ENCODE data around the gene THSD4.
A peak's percentile ranks its signal among the peaks of the same experiment; 100 is the strongest.

The THSD4 gene

DNA sequence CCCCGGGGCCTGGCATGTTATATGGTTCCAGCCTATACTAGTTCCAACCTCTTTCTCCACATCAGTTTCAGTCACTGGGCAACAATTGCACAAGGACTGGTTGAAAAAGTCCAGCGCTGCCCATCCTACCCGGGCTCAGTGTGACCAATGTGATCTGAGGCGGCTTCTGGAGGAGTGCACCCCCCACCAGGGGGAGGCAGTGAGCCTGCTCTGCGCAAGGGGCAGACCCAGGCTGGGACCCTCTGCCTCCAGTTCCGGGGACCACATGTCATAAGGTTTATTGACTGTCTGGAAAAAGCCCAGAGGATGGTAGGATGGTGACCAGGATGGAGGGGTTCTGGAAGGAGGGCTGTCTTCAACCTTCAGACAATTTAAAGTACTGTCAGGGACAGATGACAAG, 669.4 kb downstream of the THSD4 start:
- no peak for DNase-seq (ENCODE audit: low spot score)

DNA sequence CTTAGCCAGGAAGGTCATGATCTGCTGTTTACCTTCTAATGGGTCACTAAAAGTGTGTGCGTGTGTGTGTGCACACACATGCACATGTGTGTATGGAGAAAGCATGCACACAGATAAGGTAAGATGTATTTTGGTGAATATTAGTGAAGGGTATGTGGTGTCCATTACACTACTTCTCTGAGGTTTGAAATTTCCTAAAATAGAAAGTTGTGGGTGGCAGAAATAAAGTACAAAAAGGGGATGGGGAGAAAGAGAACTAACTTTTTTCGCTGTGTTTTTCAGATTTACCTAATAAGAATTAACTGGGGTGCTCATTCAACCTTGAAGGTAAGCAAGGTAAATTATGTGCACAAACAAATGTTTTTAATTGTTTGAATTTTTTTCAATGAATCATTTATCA, 670.7 kb downstream of the THSD4 start:
- DNase-seq (ENCODE audit: low spot score): no peak

DNA sequence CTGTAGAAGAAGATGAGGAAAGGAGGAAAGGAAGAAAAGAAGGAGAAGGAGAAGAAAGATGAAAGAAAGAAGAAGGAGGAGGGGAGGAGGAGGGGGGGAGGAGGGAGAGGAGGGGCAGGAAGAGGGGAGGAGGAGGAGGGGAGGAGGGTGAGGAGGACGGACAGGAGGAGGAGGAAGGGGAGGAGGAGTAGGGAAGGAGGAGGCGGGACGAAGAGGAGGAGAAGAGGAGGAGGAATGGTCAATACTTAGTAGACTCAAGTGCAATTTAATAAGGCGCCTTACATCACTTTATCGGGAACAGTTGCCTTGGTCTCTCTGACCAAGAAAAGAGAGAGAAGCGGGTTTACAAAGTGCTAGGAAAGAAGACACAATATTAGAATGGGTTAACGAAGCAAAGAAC, 671.4 kb downstream of the THSD4 start:
- no peak for DNase-seq (ENCODE audit: low spot score)

DNA sequence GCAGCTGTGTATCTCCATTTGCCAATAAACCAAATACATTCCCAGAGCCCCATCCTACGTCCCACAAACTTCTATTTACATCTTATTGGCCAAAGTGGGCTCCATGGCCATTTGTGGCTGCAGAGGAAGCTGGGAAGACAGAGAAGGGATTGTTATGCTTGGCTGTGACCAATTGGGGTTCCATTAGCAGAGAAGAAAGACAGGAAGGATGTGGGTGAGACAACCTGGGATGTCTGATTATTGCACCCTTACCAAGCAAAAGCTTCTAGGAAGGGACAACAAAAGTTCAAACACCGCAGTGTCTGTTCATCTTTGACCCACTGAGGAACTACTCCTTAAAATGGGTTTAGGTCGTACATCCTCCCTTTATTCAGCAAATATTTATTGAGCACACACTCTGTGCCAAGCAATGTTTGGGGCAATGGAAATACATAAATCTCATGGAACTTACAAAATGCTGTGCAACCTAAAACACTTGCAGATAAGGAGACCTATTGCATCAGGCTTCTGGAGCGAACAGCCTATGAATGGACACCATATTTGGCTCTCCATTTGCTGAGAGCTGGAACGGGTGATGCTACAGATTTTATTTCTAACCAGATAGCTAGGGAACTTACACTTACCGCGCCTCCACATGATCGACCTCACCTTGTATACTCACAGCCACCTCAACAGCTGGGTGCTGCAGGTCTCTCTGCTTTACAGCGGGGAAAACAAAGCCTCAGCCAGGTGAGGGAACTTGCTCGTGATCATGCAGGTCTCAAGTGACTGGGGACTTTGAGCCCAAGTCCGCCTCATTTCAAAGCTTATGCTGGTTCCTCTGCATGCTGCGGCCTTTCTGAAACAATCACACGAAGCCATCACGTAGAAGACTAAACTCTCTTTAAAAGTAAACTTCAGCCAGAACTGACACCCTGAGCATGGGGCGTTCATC, 673.6 kb downstream of the THSD4 start:
- no peak for DNase-seq (ENCODE audit: low spot score)

DNA sequence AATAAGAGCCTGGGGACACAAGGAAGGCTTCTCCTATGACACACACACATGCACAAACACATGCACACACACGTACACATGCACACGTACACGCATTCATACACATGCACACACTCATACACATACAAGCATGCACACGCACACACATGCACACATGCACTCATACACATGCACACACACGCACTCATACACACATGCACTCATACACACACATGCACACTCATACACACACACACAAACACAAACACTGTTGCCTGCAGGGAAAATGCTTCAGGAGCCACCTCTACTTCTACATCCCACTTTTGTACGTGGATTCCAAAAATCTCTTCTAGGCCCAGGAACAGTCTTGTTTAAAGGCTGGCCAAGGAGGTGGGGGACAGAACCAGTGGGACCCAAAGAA, 674.3 kb downstream of the THSD4 start:
- no peak for DNase-seq (ENCODE audit: low spot score)

DNA sequence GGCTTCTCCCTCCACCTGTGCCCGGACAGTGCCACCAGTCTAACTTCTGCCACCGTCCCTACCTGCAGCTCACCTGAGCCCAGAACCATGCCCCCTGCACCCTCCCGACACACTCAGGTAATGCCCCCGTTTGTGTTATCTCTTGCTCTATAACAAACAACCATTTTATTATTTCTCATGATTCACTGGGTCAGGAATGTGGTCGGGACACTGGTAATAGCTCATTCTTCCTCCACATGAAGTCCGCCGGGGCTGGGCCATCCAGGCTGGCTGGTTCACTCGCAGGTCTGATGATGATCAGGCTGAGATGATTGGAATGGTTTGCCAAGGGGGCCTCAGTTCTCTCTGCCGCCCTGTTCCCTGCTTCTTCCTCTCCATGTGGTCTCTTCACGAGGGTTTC, 674.8 kb downstream of the THSD4 start:
- no peak for DNase-seq (ENCODE audit: low spot score)

DNA sequence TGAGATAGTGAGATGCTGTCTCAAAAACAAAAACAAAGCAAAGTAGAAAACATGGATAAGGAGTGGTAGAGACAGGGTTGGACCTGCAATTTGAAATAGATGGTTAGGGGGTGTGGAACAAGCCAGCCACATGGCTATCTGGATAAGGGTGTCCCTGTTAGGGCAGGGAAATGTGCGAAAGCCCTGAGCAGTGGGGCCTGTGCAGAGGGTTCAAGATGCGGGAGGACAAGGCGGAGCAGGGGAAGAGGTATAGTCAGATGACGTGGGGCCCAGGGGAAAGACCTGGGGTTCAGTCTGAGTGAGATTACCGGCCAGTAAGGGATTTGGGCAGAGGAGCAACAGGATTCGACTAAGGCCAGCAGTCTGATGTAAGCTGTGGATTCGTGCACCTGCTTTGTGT, 676.7 kb downstream of the THSD4 start:
- DNase-seq (ENCODE audit: low spot score): no peak

DNA sequence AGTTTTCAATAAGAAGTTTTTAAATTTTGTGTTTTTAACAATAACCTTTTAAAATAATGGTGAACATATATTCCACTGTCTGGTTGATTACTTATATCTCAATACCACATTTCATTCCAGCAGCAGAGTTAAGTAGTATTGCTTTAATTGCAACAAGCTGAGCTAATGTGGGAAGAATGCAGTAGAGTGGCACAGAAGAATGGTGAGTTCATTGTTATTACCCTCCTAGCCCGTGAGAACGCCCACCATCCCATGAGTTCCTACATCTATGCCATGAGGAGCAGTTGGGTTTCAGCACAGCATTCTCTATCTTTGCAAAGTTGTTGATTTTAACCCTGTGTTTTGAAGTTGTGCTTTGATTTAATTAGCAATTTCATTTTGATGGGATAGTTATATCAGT, 677.2 kb downstream of the THSD4 start:
- DNase-seq (ENCODE audit: low spot score): no peak

DNA sequence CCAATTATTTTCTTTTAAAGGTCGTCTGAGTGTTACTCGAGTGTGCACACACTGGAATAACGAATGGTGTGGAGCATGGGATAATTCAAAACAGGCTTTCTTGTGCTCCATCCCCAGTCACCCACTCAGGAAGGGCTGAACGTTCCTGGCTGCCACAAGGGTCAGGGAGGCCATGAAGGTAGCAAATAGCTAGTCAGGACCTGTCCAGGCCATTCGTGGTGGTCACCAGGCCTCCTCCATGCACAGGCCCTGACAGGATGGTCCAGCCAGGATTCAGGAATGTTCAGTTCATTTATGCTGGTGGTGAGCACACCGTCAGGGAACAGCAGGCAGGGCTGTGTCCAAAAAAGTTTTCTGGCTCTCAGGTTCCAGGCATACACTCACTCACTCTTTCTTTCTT, 683.4 kb downstream of the THSD4 start:
- no peak for DNase-seq (ENCODE audit: low spot score)

DNA sequence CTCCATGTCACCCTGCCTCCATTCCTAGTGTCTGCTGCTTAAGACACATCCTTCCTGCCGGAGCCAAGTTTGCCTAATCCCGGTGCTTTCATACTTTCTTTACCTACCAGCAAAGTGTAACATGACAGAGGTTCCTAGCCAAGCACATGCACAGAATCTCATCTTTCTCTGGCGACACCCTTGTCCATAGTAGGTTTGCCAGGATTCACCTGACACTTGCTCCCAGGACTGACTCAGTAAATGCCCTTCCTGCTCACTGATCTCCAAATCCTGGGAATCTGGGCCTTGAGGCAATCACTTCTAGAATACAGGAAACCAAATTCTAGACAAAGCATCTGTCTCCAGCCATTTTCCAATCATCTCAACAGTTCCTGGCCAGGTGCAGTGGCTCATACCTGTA, 684.9 kb downstream of the THSD4 start:
- DNase-seq (ENCODE audit: low spot score): no peak

DNA sequence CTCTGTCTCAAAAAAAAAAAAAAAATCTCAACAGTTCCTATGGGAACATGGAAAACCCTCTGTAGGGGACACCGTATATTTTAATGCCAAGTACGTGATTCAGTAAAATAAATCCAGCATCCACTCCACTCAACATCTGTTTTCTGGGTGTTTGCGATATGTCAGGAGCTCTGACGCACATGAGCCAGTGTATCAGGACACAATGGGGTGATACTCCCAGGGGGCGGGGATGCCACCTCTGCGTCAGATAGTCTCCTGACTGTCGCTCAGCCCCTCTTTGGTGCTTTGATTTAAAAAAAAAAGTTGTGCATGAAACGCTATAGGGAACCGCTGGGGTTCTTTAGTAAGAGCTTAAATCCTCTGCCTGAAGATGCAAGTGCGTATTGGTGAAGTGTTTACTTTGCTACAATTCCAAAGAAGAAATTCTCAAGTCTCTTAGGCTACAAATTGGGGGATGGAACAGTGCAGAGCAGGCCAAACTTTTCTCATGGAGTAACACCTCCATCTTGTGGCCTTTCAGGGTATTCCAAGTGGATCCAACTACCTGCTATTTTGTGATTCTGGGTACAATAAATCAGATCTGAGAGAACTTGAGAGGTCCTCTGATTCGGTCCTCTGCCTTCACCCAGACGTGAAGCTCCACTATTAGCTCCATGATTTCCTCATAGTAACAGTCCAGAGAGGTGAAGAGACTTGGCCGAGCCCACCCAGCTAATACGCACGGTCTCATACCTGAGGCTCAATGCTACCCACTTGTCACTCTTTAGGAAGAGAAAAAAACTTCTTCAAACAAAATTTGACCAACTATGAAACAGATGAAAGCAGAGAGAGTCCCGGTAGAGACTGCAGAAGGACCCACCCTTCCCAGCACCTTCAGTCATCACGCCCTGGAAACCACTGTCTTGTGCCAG, 685.8 kb downstream of the THSD4 start:
- DNase-seq (ENCODE audit: low spot score): peak; percentile 66

DNA sequence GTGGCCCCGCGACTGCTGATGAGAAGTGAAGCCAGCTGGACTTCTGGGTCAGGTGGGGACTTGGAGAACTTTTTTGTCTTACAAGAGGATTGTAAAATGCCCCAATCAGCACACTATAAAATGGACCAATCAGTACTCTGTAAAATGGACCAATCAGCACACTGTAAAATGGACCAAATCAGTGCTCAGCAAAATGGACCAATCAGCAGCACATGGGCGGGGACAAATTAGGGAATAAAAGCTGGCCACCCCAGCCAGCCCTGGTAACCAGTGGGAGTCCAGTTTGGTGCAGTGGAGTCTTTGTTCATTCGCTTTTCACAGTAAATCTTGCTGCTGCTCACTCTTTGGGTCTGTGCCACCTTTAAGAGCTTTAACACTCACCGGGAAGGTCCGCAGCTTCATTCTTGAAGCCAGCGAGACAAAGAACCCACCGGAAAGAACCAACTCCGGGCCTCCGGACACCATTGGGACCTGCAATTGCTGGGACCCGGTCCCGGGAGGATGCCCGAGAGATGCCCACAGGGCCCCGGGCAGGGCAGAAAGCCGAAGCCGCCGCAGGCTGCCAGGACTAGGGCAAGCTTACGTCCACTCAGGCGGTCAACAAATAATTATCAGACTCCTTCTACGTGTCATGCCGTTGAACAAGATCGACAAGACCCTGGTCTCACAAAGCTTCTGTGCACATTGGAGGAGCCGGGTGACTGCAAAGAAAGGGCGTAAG, 686.8 kb downstream of the THSD4 start:
- no peak for DNase-seq (ENCODE audit: low spot score)

DNA sequence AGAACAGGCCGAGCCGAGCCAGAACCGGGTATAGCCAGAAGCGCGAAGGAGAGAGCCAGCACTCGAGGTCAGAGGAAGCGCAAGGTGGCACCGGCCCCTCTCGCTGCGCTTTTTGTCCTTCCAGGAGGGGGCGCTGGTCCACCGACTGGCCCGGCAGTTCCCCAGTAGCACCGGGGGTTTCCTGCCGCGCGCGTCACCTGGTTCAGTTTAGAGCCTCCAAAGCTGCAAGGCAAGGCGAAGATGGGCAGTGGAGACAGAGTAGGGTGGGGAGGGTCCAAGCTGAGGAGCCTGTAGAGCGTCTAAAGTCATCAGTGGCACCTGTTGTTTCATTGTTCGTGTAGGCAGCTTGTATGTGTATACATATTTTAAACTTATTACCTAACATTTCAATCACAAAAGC, 687.5 kb downstream of the THSD4 start:
- DNase-seq (ENCODE audit: low spot score): peak; percentile 76

DNA sequence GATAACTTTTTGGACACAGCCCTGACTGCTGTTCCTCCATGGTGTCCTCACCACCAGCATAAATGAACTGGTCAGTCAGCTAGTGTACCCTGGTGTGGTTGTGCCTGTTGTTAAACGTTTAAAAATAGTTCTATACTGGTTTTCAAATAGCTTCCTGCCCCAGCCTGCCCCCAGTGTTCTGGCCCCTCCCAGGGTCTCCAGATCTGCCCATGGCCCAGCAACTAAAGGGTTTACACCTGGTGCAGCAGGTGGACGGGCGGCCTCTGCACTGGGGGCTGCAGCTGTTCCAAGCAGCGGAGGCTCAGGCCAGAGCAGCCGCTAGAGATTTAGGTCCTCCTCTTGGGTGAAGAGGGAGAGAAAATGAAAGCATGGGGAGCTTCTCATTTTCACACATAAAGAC, 689.0 kb downstream of the THSD4 start:
- no peak for DNase-seq (ENCODE audit: low spot score)

DNA sequence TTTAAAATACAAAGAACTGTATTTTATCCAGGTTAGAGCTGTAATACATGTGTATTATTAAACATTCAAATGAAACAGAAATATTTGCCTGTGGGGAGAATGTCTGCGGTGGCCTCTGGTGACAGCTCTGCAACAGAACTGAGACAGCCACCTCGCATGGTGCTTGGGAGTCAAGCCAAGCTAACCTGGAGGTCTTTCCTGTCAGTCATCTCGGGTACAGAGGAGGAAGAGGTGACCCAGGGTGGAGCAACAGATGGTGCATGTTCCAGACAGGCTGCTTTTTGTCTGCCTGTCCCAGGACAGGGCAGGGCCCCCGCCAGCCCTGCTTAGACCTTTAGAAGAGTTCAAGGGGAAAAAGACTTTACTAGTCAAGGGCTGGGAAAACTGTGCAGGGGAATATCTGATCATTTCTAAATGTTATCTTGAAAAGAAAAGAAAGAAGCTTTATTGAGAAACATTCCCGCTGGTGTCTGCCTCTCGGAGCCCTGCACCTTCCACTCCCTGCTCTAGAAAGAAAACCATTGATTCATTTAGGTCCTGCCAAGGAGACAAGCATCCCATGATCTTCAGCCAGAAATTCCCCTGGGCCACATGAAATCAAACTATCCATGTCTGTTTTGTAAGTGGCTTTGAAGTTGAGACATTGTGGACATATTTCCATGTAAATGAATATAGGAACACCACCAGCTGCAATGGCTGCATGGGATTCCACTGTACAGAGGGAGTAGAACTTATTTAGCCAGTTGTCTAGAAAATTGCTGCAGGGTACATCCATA, 689.6 kb downstream of the THSD4 start:
- DNase-seq (ENCODE audit: low spot score): no peak

DNA sequence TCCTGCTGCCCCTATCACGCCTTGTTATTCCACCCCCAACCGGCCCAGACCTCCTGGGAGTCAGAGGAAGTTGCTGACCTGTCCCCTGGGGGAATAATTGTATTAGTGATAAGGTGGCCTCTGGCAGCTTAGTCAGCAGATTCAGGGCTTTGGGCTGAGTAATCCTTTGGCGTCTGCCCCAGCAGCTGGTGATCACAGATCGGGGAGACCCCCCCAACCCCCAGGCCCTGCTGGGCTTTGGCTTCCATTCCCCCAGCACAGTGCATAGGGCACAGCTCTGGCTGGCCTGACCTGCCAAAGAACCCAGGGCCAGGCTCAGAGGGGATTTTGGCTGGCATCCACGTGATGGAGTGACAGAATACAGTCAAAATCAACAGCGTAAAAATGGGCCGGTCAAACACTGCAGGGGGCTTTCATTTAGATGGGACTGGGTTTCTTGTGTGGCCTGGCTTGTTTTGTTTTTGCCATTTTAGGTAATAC, 691.2 kb downstream of the THSD4 start:
- no peak for DNase-seq (ENCODE audit: low spot score)

DNA sequence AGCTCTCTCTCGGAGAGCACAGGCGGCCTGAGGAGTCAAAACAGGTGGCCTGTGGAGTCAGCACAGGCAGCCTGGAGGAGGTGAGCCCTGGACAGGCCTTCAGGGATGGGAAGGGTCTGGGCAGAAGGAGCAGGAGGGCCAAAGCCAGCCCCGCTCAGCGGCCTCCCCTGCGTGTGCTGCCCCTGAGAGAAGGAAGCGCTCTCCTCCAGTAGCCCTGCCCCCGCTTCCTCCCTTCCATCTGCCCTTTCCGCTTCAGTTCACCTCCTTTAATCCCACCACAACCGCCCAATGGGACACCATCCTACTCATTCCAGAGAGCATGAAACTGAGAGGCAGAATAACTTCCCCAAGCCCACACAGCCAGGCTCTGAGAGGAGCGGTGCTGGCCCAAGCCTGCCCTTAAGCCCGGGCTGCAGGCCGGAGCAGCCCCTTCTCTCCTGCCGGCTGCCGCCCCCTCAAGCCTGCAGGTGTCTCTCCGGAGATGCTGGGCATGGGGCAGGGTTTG, 691.9 kb downstream of the THSD4 start:
- no peak for DNase-seq (ENCODE audit: low spot score)

DNA sequence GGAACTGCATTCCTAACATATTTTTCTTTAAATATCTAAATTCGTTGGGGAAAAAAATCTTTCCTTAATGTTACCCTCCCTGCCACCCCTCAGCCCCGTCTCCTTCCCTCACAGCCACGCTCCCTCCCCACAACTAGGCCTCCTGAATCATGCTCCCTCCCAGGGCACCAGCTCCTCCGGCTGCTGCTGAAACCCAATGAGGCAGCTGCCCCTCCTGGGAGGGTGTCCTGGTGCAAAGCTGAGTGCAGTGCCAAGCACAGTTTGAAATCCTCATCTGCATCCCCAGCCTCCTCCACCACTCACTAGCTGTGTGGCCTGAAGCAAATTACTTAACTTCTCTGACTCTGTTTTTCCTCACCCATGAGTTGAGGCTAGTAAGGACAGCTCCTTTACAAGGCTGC, 692.4 kb downstream of the THSD4 start:
- no peak for DNase-seq (ENCODE audit: low spot score)

DNA sequence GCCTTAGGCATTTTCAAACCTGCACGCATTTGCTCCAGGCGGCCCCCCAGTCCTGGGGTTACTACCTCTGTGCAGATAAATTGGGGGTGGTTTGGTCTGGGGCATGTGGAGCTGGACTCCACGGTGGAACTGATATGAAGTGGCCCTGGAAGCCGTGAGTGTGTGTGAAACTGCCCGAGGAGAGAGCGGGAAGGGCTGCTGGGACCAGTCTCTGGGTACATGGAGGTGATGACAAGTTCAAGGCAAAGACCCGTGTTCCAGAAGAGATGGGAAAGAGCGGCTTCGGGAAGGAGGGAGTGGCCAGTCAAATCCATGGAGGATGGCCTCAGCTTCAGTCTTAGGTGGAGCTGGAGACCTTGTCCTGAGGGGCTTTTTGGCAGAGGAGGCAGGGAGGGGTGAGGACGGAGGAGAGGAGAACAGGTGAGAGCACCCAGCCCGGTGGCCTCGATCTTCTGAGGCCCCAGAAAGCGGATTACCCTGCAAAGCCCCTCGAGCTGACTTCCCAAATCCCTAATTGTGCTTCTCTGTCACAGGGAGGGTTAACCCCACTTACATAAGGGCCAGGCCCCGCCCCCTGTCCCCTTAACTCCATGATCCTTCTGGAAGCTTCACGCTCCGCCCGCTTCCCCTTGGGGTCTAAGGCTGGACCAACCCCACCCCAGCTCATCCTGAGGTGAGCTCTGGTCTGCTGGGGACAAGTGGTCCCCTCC, 693.2 kb downstream of the THSD4 start:
- no peak for DNase-seq (ENCODE audit: low spot score)

DNA sequence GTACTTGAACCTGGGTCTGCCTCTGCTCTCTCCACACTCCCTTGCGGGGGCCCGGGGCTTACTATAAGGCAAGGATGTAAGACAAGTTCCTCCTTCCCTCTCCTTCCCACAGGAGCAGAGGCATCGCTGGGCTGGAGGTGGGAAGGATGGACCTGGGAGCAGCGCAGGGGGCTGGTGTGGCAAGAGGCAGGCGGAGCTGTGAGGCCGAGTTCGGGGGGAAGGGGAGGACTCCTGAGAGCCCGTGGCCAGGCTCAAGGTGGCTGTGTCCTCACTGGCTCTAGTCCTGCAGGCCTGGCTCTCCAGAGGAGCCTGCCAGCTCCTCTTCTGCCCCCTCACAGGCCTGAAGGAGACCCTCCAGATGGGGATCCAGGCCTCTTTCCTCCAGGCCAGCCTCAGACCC, 694.1 kb downstream of the THSD4 start:
- no peak for DNase-seq (ENCODE audit: low spot score)
